ENCODE measurements around the gene MTHFSD.
A peak's percentile ranks its signal among the peaks of the same experiment; 100 is the strongest.

Gene MTHFSD, protein sequence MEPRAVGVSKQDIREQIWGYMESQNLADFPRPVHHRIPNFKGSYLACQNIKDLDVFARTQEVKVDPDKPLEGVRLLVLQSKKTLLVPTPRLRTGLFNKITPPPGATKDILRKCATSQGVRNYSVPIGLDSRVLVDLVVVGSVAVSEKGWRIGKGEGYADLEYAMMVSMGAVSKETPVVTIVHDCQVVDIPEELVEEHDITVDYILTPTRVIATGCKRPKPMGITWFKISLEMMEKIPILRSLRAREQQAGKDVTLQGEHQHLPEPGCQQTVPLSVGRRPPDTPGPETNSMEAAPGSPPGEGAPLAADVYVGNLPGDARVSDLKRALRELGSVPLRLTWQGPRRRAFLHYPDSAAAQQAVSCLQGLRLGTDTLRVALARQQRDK

DNA sequence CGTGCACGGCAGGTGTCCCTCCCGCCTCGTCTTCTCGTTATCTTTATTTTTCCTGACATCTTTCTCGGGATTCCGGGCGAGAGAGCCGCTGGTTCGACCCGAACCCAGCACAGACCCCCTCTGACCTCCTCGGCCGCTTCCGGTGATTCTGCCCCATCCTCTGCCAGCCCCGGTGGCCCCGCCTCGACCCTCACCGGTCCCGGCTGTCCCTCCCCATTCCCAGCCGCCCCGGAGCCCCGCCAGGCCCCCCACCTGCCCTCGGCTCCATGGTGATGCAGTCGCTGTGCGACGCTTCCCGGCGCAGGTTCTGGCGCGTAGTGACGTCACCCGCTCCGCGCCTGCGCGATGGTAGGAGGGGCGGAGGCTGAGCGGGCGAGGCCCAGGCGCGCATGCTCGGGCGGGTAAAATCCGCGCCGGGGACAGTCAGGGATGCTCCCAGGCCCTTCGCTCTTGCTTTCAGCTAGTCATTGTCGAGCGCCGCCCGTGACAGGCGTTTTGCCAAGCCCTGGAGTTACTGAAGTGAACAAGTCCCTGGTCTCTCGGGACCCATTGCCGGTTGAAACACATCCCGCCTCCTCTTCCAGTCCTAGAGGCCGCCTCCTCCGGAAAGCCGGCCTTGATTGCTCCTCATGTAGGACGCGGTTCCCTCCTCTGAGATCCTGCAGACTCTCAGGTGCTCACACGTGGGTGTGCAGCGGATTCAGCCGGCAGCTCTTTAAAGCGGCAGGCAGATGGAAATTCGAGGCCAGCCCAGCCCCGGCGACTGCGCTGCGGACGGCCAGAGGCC lies at the start of gene MTHFSD:
MTHFSD (minus strand) TSS at position 319 of the 787 bp plus-strand sequence; CDS start at position 268, 51 bp downstream.
- peak; percentile 95 for ATAC-seq
- Mint-ChIP-seq H3K9me3 (no peaks in the 10 kb centered on the region), H3K4me3 (peak within 1 kb of the TSS; percentile 91 to 95), H3K27me3 (peaks cover 3% of the 10 kb centered on the region), H3K4me1 (peaks cover 38% of the 10 kb centered on the region), H3K27ac (peak within 1 kb of the TSS; percentile 99)
- peak; percentile 94 to 95 for DNase-seq

DNA sequence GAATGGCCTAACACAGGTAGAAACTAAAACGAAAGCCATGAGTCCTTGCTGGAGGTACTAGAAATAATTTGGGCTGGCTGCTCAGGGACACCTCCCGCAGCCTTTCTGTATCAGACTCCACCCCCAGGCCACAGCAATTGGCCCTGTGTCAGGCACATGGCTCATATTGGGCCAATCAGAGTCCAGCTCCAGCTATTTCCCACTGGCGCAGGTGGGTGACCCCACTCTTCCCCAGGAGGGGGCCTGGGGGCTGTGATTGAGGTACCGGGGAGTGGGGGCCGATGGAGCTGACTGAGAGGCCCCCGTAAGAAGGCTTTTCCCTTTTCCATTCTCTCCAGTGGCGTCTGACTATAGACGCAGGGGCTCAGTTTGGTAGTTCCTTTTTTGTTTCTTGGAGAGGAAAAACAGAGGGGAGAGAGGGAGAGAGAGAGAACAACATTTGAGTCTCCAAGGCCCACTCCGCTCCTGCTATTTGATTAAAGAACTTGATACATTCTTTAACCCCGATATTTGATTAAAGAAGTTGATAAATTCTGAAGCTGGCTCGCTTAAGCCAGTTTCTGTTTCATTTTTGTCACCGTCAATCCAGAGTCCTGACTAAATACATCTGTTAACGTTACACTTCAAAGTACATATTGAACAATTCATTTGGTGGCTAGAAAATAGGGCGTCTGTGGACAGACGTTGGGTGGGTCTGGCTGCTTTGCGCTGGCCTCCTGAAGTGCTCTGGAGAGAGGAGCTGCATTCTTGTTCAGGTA lies 49.6 kb upstream of the MTHFSD start:
- ATAC-seq = peak; percentile 98
- peaks cover 29% of the 10 kb centered on the region for H3K27me3 Mint-ChIP-seq
- H3K27ac Mint-ChIP-seq = peak overlapping the region in 1 of 2 donors; percentile 91
- H3K9me3 Mint-ChIP-seq = no peaks in the 10 kb centered on the region
- peak overlapping the region; percentile 78 to 82 for H3K4me3 Mint-ChIP-seq
- DNase-seq = peak; percentile 20 to 47
- H3K4me1 Mint-ChIP-seq = peaks cover 13% of the 10 kb centered on the region

DNA sequence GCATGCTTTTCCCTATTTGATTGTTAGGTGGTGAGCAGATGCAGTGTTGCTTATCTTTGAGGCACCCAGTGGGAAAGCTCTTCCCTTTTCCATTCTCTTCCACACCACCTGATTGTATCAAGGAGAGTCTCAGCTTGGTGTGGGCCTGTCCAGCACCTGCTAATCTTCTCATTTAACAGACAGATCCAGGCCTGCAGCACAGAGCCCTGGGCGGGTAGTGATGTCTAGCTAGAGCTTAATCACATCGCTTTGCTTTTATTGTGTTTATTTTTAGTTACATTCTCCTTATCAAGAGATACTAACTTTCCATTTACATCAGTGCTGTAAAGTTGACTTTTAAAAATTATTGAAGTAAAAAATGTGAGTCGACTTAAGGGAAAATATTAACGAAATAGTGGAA lies 47.5 kb upstream of the MTHFSD start:
- H3K4me3 Mint-ChIP-seq = no peak overlapping the region

DNA sequence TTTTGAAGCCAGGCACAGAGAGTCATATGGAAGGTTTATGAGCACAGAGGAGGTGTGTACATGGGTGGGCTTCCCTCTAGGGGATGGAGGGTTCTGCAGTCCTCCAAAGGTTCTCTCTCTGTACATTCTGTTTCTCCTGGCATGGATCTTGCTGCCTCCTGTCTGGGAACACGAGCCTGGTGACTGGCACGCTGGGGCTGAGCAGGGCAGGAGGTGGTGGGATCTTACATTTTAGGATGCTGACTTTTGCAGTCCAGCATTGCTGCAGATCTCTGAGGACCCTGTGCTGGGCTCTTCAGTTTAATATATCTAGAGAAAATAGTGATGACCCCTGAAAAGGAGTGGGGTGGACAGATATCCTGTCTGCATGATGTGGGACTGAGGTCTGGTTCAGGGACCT lies 46.3 kb upstream of the MTHFSD start:
- no peak overlapping the region for H3K27ac Mint-ChIP-seq

More for the DNA sequence above, 47.5 kb upstream of the MTHFSD start:
- no peak for ATAC-seq
- Mint-ChIP-seq H3K27me3 (peaks cover 42% of the 10 kb centered on the region), H3K9me3 (no peaks in the 10 kb centered on the region), H3K27ac (no peak overlapping the region), H3K4me1 (peaks cover 13% of the 10 kb centered on the region)
- no peak for DNase-seq

DNA sequence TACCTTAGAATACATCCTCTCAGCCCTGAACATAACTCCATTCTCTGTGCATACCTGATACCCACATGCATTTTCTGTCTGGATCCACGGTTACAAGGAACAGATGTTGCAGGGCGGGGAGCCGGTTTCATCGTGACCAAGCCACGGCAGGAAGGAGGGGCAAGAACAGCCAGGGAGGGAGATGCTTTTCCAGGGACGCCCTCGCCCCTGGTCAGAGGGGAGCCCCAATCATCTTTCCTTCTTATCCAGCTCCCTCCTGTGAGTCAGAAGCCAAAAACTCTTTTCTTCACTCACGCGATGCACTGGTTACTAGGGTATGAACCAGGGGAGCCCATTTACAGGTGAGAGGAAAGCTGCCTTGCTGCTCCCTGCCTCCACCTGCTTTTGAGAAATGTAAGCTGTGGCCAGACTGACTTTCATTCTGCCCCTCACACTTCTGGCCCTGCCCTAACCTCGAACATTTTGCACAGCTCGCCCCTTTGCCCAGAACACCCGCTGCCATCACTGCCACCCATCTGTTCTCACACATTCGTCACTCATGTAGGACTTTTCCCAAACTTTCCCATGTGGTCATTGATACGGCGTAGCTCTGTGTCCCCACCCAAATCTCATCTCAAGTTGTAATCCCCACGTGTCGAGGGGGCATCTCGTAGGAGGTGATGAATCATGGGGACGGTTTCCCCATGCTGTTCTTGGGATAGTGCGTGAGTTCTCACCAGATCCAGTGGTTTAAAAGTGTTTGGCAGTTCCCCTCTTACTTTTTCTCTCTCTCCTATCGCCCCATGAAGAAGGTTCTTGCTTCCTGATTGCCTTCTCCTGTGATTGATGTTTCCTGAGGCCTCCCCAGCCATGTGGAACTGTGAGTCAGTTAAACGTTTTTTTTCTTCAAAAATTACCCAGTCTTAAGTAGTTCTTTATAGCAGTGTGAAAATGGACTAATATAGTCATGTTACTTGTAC lies 43.9 kb upstream of the MTHFSD start:
- ATAC-seq = no peak
- no peak overlapping the region for H3K4me3 Mint-ChIP-seq
- peaks cover 38% of the 10 kb centered on the region for H3K27me3 Mint-ChIP-seq
- DNase-seq = no peak
- H3K9me3 Mint-ChIP-seq = no peaks in the 10 kb centered on the region
- no peaks in the 10 kb centered on the region for H3K4me1 Mint-ChIP-seq
- H3K27ac Mint-ChIP-seq = peak overlapping the region in 1 of 2 donors; percentile 7

More for the DNA sequence above, 46.3 kb upstream of the MTHFSD start:
- no peak for DNase-seq
- Mint-ChIP-seq H3K9me3 (no peaks in the 10 kb centered on the region), H3K4me1 (peaks cover 13% of the 10 kb centered on the region), H3K27me3 (peaks cover 42% of the 10 kb centered on the region), H3K4me3 (no peak overlapping the region)
- ATAC-seq = no peak

DNA sequence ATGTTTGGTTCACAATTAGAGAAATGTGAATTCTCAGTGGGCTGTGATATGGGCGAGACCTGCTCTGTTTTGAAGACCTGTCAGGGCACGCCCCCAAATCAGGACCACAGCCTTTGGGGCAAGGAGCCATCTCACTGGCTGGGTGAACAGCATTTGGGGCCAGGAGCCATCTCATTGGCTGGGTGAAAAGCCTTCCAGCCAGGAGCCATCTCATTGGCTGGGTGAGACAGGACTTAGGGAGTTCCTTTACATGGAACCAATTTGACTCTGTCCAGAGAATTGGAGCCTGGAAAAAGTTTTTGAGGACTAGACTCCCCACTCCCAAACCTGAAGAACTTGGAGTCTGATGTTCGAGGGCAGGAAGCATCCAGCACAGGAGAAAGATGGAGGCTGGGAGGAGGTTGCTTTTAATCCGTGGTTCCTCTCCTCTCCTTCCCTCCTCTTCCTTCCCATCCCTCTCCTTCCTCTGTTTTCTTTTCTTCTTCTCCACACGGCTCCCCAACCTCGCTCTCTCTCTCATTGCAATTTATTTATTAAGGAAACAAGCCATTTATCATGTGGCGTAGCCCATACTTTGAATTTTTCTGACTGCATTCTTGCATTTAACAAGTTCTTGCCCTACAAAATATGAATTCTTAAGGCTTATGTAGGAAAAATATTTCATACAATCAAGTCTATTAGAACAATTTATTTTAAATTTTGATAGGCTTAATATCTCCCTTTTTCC lies 43.0 kb upstream of the MTHFSD start:
- Mint-ChIP-seq H3K4me1 (peaks cover 7% of the 10 kb centered on the region), H3K4me3 (no peak overlapping the region), H3K9me3 (no peaks in the 10 kb centered on the region), H3K27ac (peak overlapping the region in 1 of 2 donors; percentile 34), H3K27me3 (peaks cover 44% of the 10 kb centered on the region)
- ATAC-seq (no peak), DNase-seq (no peak)

DNA sequence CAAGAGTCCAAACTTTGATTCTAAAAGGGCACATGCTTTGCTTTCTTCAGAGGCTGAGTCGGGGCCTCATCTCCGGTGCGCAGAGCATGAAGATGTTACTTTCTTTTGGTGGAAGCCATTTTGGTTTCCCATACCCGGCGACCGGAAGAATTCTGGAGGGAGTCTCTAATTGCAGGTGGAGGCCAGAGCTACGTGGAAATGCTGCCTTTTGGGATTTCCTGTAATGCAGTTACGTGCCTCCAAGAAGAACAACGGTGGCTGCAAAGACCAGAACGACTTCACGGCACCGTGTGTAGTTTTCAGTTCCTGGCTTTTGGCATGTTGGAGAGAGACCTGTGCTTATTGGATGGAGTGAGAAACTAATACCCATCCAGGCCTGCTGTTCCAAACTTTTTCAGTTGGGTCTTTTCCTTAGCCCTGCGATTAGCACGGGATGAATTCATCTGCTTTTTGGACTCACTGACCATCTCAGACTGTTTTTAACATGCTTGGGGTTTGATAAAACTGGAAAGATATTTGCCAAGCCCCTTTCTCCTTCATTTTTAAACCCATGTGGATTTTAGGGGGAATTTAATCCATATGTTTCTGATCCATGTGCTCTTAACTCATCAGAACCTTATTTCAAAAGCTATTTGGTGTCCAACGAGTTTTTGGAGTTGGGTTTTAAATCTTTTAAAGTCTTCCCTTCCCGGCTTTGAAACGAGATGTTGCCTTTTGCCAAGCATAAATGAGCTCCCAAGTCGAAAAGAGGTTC lies 42.3 kb upstream of the MTHFSD start:
- Mint-ChIP-seq H3K9me3 (no peaks in the 10 kb centered on the region), H3K27me3 (peaks cover 46% of the 10 kb centered on the region), H3K4me3 (no peak overlapping the region), H3K4me1 (peaks cover 8% of the 10 kb centered on the region), H3K27ac (no peak overlapping the region)
- no peak for ATAC-seq
- DNase-seq = no peak

DNA sequence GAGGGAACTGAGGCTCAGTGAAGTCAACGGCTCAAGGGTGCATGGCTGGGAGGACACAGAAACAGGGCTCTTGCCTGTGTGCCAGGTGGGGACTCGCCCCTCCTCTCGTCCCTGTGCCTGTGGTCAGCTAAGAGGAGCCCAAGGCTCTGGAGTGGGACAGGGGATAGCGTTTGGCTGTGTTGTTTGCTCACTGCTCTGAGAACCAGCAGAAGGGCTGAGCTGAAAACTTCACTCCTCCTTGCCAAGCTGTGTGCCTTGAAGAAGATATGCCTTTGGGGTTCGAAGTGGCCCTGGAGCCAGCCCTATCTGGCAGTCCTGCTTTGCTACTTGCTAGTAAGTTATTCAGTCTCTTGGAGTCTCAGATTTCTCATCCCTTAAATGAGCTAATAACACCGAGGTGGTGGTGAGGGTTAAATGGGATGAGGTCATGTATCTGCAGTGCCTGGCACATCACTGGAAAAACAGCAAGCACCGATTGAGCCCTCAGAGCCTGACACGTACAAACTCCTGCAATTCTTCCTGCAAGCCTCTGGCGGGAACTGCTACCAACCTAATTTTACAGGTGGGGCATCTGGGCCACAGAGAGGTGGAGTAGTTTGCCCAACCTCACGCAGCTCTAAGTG lies 41.1 kb upstream of the MTHFSD start:
- Mint-ChIP-seq H3K27ac (no peak overlapping the region), H3K27me3 (peaks cover 43% of the 10 kb centered on the region), H3K9me3 (no peaks in the 10 kb centered on the region), H3K4me3 (no peak overlapping the region), H3K4me1 (peaks cover 8% of the 10 kb centered on the region)
- ATAC-seq (no peak), DNase-seq (no peak)

DNA sequence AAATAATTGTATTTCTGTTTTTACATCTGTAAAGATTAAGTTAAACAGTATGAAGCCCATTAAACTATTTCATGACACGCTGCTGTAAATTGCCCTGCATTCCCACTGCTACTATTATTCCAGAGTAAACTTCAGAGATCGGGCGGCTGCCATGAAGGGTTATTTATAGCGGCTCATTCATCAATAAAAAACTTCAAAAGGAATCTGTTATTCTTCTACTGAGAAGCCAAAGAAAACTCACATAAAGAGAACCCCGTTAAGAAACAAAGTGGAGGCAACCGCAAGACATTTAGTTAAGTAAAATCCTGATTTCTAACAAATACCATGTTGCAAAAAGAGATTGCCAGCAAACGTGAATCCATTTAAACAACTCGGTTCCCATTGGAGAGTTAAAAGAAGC lies 39.7 kb upstream of the MTHFSD start:
- Mint-ChIP-seq H3K4me3 (no peak overlapping the region), H3K9me3 (no peaks in the 10 kb centered on the region), H3K27me3 (peaks cover 42% of the 10 kb centered on the region), H3K27ac (no peak overlapping the region), H3K4me1 (peaks cover 8% of the 10 kb centered on the region)
- no peak for DNase-seq
- no peak for ATAC-seq

DNA sequence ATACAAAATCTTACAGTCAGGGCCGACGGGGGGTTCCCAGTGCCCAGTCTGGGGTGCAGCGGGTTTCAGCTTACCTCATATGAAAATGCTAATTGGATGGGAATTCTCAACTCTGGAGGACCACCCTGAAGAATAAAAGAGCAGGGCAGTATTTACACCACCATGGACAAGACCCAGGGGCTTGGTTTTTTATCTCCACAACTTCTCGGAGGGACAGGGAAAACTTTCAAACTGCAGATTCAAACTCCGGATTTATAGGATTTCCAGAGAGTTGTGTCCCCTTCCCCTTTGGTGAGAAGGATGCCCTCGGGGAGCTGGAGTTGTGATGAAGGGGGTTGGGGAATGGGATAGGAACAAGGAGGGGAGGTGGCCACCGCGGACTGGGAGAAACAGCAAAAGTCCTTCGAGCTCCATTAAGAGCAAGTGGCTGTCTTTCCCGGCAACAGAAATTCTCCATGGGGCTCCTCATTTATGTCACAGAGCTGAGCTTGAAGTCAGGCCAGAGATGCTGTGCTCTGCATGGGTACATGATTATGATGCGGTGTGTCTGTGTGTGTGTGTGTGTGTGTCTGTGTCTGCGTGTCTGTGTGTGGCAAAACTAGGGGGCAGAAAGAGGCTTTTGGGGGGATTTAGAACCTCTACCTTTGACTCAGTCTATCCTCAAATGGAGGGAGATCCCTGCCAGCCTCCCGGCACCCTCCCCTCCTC lies 39.0 kb upstream of the MTHFSD start:
- Mint-ChIP-seq H3K27me3 (peaks cover 36% of the 10 kb centered on the region), H3K4me1 (peaks cover 8% of the 10 kb centered on the region), H3K4me3 (no peak overlapping the region), H3K27ac (no peak overlapping the region), H3K9me3 (no peaks in the 10 kb centered on the region)
- DNase-seq (no peak), ATAC-seq (no peak)

DNA sequence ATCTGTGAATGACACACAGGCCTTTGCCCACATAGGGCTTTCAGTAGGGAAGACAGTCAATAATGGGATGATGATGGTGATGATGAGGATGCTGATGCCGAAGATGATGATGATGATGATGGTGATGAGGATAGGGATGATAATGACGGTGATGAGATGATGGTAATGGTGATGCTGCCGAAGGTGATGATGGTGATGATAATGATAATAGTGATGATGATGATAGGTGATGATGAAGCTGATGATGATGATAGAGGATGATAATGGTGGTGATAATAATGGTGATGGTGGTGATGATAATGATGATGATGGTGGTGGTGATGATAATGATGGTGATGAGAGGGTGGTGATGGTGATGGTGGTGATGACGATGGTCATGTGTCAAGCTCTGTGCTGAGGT lies 36.2 kb upstream of the MTHFSD start:
- Mint-ChIP-seq H3K27me3 (peaks cover 24% of the 10 kb centered on the region), H3K4me3 (no peak overlapping the region), H3K9me3 (no peaks in the 10 kb centered on the region), H3K27ac (no peak overlapping the region), H3K4me1 (peaks cover 8% of the 10 kb centered on the region)
- no peak for DNase-seq
- ATAC-seq = no peak

DNA sequence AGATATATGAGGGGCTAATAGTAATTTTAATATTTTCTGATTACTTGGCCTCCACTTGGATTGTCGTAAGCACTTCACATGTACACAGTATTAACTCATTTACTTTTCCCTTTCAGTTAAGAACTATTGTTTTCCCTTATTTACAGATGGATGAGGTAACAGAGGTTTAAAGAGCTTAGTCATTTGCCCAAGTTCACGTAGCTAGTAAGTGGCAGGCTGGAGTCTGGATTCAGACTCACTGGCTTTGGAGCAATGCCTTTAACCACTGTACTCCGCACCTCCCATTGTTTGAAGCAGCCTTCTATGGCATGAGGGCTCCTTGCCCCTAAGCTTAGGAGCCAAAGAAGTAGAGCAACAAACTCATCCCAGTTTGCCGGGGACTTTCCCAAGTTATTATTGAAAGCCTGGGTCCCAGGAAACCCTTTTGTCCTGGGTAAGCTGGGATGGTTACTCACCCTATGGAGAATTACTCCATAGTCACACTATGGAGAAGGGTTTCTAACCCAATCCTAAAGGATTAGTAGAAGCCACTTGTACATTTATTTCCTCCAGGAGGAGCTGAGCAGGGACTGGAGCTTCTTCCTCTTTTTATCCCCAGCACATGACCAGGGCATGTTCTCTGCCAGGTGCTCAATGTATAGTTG lies 35.6 kb upstream of the MTHFSD start:
- Mint-ChIP-seq H3K27me3 (peaks cover 24% of the 10 kb centered on the region), H3K4me1 (peaks cover 8% of the 10 kb centered on the region), H3K4me3 (no peak overlapping the region), H3K9me3 (no peaks in the 10 kb centered on the region), H3K27ac (no peak overlapping the region)
- ATAC-seq (no peak), DNase-seq (no peak)
